Measurements from ENCODE around the gene WDR93.
A peak's percentile ranks its signal among the peaks of the same experiment; 100 is the strongest.

Gene WDR93

GRCh38 chr15:89662893-89663626 is 27.6 kb upstream of the WDR93 start:
- no peak for DNase-seq (ENCODE audit: low read depth in 4 of 4, low spot score in 1 of 4)

GRCh38 chr15:89664441-89665350 is 25.9 kb upstream of the WDR93 start:
- DNase-seq (ENCODE audit: low read depth in 4 of 4, low spot score in 1 of 4): no peak

GRCh38 chr15:89665449-89666181 is 25.0 kb upstream of the WDR93 start:
- no peak for DNase-seq (ENCODE audit: low read depth in 4 of 4, low spot score in 1 of 4)

GRCh38 chr15:89666184-89666857 is 24.3 kb upstream of the WDR93 start:
- DNase-seq (ENCODE audit: low read depth in 4 of 4, low spot score in 1 of 4): no peak

GRCh38 chr15:89666858-89667705 is 23.5 kb upstream of the WDR93 start:
- no peak for DNase-seq (ENCODE audit: low read depth in 4 of 4, low spot score in 1 of 4)

GRCh38 chr15:89667706-89667960 is 23.0 kb upstream of the WDR93 start:
- no peak for DNase-seq (ENCODE audit: low read depth in 4 of 4, low spot score in 1 of 4)

- DNase-seq (ENCODE audit: low read depth in 4 of 4, low spot score in 1 of 4): no peak
Observed at GRCh38 chr15:89668171-89668570, 22.4 kb upstream of the WDR93 start.

- DNase-seq (ENCODE audit: low read depth in 4 of 4, low spot score in 1 of 4): no peak
Observed at GRCh38 chr15:89669309-89669865, 21.2 kb upstream of the WDR93 start.

GRCh38 chr15:89669941-89670340 is 20.7 kb upstream of the WDR93 start:
- DNase-seq (ENCODE audit: low read depth in 4 of 4, low spot score in 1 of 4): no peak

- DNase-seq (ENCODE audit: low read depth in 4 of 4, low spot score in 1 of 4): no peak
Observed at GRCh38 chr15:89670971-89671560, 19.5 kb upstream of the WDR93 start.

- no peak for DNase-seq (ENCODE audit: low read depth in 4 of 4, low spot score in 1 of 4)
Observed at GRCh38 chr15:89671687-89672086, 18.9 kb upstream of the WDR93 start.

- DNase-seq (ENCODE audit: low read depth in 4 of 4, low spot score in 1 of 4): no peak
Observed at GRCh38 chr15:89672221-89673164, 18.1 kb upstream of the WDR93 start.

GRCh38 chr15:89673165-89673512 is 17.5 kb upstream of the WDR93 start:
- peak in 1 of 4 experiments; percentile 14 for DNase-seq (ENCODE audit: low read depth in 4 of 4, low spot score in 1 of 4)

- DNase-seq (ENCODE audit: low read depth in 4 of 4, low spot score in 1 of 4): no peak
Observed at GRCh38 chr15:89674526-89674925, 16.1 kb upstream of the WDR93 start.

GRCh38 chr15:89675606-89676005 is 15.0 kb upstream of the WDR93 start:
- no peak for DNase-seq (ENCODE audit: low read depth in 4 of 4, low spot score in 1 of 4)

GRCh38 chr15:89677381-89677780 is 13.2 kb upstream of the WDR93 start:
- DNase-seq (ENCODE audit: low read depth in 4 of 4, low spot score in 1 of 4): no peak

- no peak for DNase-seq (ENCODE audit: low read depth in 4 of 4, low spot score in 1 of 4)
Observed at GRCh38 chr15:89679212-89679611, 11.4 kb upstream of the WDR93 start, which contains the start of gene PLIN1. Gene PLIN1, minus strand, starts transcription at chr15:89679367. Its CDS starts 1,878 bp downstream, at chr15:89677489.

- DNase-seq (ENCODE audit: low read depth in 4 of 4, low spot score in 1 of 4): no peak
Observed at GRCh38 chr15:89680282-89680873, 10.2 kb upstream of the WDR93 start.
